Measurements from ENCODE around the gene HMGB4. TPM values are rescaled to one million over a fixed set of nuclear protein-coding genes. Genes with fewer than 3 reads are reported as not detected.
A peak's percentile ranks its signal among the peaks of the same experiment; 100 is the strongest.

Gene HMGB4
- total and polyA plus RNA-seq, 9 of the 15 experiments (the other 6 are each of a cell fraction or from before 2014, with no cell fraction given): not detected

- DNase-seq (ENCODE audit: extremely low read depth in 1 of 4, low spot score in 3 of 4): no peak
- H3K27me3 ChIP-seq (ENCODE audit: control insufficient read depth in 2 of 2, insufficient read depth in 2 of 2, low read length in 2 of 2): no peaks in the 10 kb centered on the region
- H3K4me1 ChIP-seq (replicated peaks in 1 of 2; ENCODE audit: control insufficient read depth in 2 of 2, insufficient read depth in 2 of 2, low read length in 2 of 2): no peaks in the 10 kb centered on the region
- ChIA-PET CTCF (ENCODE audit: low intra/inter-chr PET ratio) (no interaction called here), POLR2A (no interaction called here)
- H3K9ac ChIP-seq (ENCODE audit: insufficient read depth in 1 of 2, low read depth in 2 of 2, low read length in 2 of 2): no peak overlapping the region
- WGBS (ENCODE audit: insufficient coverage, low coverage, missing lambda C conversion rate): 0% methylated on average over 1 of the region's 1 CpG
- in situ Hi-C loops (cut with MboI) (no loop called here), intact Hi-C loops (cut with micrococcal nuclease) (no loop called here)
- ATAC-seq: no peak
- no peaks in the 10 kb centered on the region for H4K20me1 ChIP-seq (replicated peaks; ENCODE audit: control insufficient read depth, insufficient read depth, low read length)
- H3K27ac ChIP-seq (ENCODE audit: extremely low read depth, low read depth, low read length): no peak overlapping the region
- no peaks in the 10 kb centered on the region for H3K36me3 ChIP-seq (ENCODE audit: control insufficient read depth, insufficient read depth, low read length)
- H2AFZ ChIP-seq (ENCODE audit: low read depth, low read length): no peak overlapping the region
- no peaks in the 10 kb centered on the region for H3K9me1 ChIP-seq (ENCODE audit: control insufficient read depth, insufficient read depth, low read length)
- no TSS peak for BruUV-seq (replicated peaks)
- no peaks in the 10 kb centered on the region for H3K79me2 ChIP-seq (ENCODE audit: control insufficient read depth, insufficient read depth, low read length)
- H3K4me2 ChIP-seq (ENCODE audit: insufficient read depth, low read length): no peak overlapping the region
- TF ChIP-seq CBFA2T3 (IDR thresholded peaks at IDR 0.05) (0 out of 2 replicates have a peak, but pooled peaks have one; percentile 12), MIER1 (IDR thresholded peaks at IDR 0.05; ENCODE audit: low read depth) (no peak), ZNF696 (CRISPR knock-in tag; conservative IDR thresholded peaks at IDR 0.05) (no peak)
- H3K9me3 ChIP-seq (replicated peaks; ENCODE audit: control insufficient read depth, insufficient read depth, low read depth, low read length): no peaks in the 10 kb centered on the region
- FAIRE-seq: no peak
- H3K4me3 ChIP-seq: no peak overlapping the region
Observed at GRCh38 chr1:33849211-33849610, 14.7 kb upstream of the HMGB4 start.

- Histone ChIP-seq H3K79me2 (ENCODE audit: control insufficient read depth, insufficient read depth, low read length) (no peaks in the 10 kb centered on the region), H3K4me3 (no peak overlapping the region), H3K27ac (ENCODE audit: extremely low read depth, low read depth, low read length) (no peak overlapping the region), H3K9me3 (replicated peaks; ENCODE audit: control insufficient read depth, insufficient read depth, low read depth, low read length) (no peaks in the 10 kb centered on the region), H3K9ac (ENCODE audit: insufficient read depth in 1 of 2, low read depth in 2 of 2, low read length in 2 of 2) (no peak overlapping the region), H3K4me1 (replicated peaks in 1 of 2; ENCODE audit: control insufficient read depth in 2 of 2, insufficient read depth in 2 of 2, low read length in 2 of 2) (no peaks in the 10 kb centered on the region), H4K20me1 (replicated peaks; ENCODE audit: control insufficient read depth, insufficient read depth, low read length) (no peaks in the 10 kb centered on the region), H2AFZ (ENCODE audit: low read depth, low read length) (no peak overlapping the region), H3K27me3 (ENCODE audit: control insufficient read depth in 2 of 2, insufficient read depth in 2 of 2, low read length in 2 of 2) (no peaks in the 10 kb centered on the region), H3K9me1 (ENCODE audit: control insufficient read depth, insufficient read depth, low read length) (no peaks in the 10 kb centered on the region), H3K36me3 (ENCODE audit: control insufficient read depth, insufficient read depth, low read length) (no peaks in the 10 kb centered on the region), H3K4me2 (ENCODE audit: insufficient read depth, low read length) (no peak overlapping the region)
- DNase-seq (ENCODE audit: extremely low read depth in 1 of 4, low spot score in 3 of 4): no peak
- TF ChIP-seq RNF2 (IDR thresholded peaks at IDR 0.05): no peak
- TF ChIP-seq TEAD4 (IDR thresholded peaks at IDR 0.05; ENCODE audit: low read length): no peak
- no peak for TF ChIP-seq TEAD4 (CRISPR knock-in tag; IDR thresholded peaks at IDR 0.05; ENCODE audit: borderline replicate concordance)
- TF ChIP-seq ZEB2 (IDR thresholded peaks at IDR 0.05): no peak
- TF ChIP-seq ATF4 (CRISPR knock-in tag; IDR thresholded peaks at IDR 0.05): no peak
- TF ChIP-seq MYBL2 (IDR thresholded peaks at IDR 0.05; ENCODE audit: low read depth): no peak
- no peak for TF ChIP-seq MYBL2 (CRISPR knock-in tag; IDR thresholded peaks at IDR 0.05; ENCODE audit: borderline replicate concordance)
- TF ChIP-seq FOXJ2 (tag; IDR thresholded peaks at IDR 0.05): no peak
- no peak for TF ChIP-seq KHSRP (IDR thresholded peaks at IDR 0.05)
- no peak for TF ChIP-seq GTF2A2 (tag; IDR thresholded peaks at IDR 0.05)
- TF ChIP-seq ZNF76 (CRISPR knock-in tag; IDR thresholded peaks at IDR 0.05; ENCODE audit: borderline replicate concordance): no peak
- no peak for TF ChIP-seq SETDB1 (IDR thresholded peaks at IDR 0.05; ENCODE audit: low read length)
- no peak for TF ChIP-seq POLR2B (IDR thresholded peaks at IDR 0.05; ENCODE audit: low read depth, partially characterized antibody)
- TF ChIP-seq ZNF408 (CRISPR knock-in tag; IDR thresholded peaks at IDR 0.05; ENCODE audit: low read depth): no peak
- in situ Hi-C loops (cut with MboI) (no loop called here), intact Hi-C loops (cut with micrococcal nuclease) (no loop called here)
- WGBS (ENCODE audit: insufficient coverage, low coverage, missing lambda C conversion rate): 0% methylated on average over 1 of the region's 1 CpG
- ATAC-seq: no peak
- BruUV-seq (replicated peaks): no TSS peak
- ChIA-PET POLR2A (no interaction called here), CTCF (ENCODE audit: low intra/inter-chr PET ratio) (no interaction called here)
- FAIRE-seq: no peak
Observed at GRCh38 chr1:33850481-33850880, 13.4 kb upstream of the HMGB4 start.

Data from K562 (cell line).